HG03432 (cell line): ENCODE data around the gene TEKT5.
"Not testable (repeated sequence)": the region's sequence is repeated elsewhere in the genome, so short reads cannot be mapped to it uniquely, and the experiment has no call there.

ENCODE experiments used
- ATAC-seq: cut with Tn5 transposase; IDR thresholded peaks from one replicate; pipeline ENCODE4 v1.9.1; 2021; ENCODE audit warnings: mild to moderate bottlenecking, moderate library complexity; ENCODE audit not compliant: unreplicated experiment

Gene TEKT5

DNA sequence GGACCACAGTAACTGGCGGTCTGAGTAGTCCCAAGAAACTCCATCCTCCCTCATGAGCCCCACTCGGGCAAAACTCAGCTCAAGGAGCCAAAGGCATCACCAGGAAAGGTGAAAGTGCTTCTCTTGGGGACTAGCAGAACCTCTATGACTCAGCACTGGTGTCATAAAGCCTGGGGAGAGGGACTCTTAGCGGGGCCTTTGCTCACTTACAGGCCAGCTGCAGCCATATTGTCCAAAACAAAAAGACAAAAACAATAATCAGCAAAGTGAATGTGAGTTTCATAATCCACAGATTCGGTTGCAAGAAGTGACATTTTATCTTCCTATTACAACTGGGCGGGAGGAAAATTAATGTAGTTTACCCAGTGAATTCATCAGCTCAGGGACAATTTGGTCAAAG, at the start of gene TEKT5:
TSS of gene TEKT5 (minus strand) at position 101 of the 400 bp plus-strand sequence. CDS start at position 44, 57 bp downstream.
- no peak for ATAC-seq

DNA sequence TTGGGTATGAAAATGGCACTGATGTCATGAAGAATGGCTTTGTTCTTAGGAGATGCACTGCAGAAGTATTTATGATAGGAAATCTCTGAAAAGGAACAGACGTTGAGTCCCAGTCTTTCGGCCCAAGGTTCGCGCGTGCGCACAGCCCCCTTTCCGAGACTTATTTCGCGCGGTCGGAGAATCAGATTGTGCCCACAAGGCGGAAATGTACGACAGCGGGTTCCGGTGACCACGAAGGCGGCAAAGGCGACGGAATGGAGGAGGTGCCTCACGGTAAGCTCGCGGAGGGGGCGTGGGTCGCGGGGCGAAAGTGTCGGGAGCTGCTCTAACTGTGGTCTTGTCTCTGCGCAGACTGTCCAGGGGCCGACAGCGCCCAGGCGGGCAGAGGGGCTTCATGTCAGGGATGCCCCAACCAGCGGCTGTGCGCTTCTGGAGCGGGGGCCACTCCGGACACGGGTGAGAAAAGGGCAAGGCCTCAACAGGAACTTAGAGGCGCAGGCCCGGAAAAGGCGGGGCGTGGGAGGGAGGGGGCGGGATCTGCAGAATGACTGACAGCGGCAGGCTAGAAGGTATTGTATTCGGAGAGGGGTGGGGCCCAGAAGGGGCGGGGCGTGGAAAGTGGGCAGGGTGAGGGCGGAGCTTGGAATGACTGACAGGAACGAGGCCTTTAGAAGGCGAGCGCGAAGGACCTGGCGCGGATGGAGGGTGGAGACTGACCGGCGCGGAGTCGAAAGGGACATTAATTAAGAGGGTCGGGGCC, 49.1 kb upstream of the TEKT5 start, which contains the start of gene NUBP1:
TSS of gene NUBP1 (plus strand) at position 233 of the 760 bp plus-strand sequence. CDS start at position 255, 22 bp downstream.
- peak; percentile 84 for ATAC-seq

DNA sequence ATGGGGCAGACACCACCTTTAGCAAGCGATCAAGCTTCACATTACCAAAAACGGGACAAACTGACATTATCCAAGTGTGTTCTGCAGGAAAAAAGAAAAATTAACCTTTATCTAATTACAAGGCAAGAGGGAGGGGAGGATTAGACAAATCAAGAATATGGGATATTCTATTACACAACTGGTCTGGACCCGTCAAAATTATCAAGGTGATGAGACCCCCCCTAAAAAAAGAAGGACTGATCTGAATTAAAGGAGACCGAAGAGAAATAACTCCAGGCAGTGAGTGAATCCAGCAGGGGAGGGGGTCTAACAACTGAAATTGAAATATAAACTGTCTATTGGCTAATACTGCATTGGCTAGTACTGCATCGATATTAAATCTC, 48.5 kb upstream of the TEKT5 start:
- ATAC-seq = no peak

DNA sequence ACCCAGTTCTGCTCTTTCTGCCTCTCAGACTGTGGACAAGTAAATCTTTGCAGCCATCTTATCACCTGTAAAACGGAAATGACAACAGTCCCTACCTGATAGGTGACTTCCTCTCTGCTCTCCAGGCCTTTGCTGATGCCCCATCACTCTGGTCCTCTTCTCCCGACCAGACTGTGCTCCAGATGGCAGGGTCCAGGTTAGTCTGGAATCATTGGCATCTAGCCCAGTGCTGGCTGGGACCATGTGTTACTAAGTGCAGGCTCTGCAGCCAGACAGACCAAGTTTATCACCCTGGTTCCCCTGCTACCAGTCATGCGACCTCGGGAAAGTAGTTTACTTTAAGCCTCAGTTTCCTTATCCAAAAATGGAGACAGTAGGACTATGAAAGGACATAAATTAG, 47.1 kb upstream of the TEKT5 start:
- ATAC-seq = no peak

DNA sequence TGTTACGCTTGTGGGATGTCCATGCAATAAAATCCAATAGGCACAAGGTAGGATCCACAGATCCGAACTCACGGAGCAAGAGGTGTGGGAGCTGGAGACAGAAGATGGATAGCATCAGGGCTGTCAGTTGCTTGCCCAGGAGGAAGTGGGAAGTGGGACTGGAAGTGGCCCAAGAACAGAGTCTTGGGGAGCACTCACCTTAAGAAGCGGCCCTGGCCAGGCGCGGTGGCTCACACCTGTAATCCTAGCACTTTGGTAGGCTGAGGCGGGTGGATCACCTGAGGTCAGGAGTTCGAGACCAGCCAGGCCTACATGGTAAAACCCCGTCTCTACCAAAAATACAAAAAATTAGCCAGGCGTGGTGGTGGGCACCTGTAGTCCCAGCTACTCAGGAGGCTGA, 46.5 kb upstream of the TEKT5 start:
- not testable (repeated sequence) for ATAC-seq

DNA sequence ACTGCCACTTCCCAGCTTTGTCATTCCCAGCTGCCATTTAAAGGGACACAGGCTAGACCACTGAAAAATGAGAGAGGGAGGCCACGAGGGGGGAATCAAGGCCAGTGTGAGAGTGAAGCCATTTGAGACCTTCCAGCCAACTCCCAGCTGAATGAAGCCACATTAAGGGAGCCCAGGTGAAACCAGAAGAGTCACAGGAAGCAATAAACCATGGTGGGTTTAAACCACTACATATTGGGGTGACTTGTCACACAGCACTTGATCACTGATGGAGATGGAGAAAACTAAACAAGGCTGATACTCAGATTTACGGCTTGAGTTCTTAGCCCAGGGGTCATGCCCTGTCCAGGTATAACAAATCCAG, 46.1 kb upstream of the TEKT5 start:
- ATAC-seq = no peak

DNA sequence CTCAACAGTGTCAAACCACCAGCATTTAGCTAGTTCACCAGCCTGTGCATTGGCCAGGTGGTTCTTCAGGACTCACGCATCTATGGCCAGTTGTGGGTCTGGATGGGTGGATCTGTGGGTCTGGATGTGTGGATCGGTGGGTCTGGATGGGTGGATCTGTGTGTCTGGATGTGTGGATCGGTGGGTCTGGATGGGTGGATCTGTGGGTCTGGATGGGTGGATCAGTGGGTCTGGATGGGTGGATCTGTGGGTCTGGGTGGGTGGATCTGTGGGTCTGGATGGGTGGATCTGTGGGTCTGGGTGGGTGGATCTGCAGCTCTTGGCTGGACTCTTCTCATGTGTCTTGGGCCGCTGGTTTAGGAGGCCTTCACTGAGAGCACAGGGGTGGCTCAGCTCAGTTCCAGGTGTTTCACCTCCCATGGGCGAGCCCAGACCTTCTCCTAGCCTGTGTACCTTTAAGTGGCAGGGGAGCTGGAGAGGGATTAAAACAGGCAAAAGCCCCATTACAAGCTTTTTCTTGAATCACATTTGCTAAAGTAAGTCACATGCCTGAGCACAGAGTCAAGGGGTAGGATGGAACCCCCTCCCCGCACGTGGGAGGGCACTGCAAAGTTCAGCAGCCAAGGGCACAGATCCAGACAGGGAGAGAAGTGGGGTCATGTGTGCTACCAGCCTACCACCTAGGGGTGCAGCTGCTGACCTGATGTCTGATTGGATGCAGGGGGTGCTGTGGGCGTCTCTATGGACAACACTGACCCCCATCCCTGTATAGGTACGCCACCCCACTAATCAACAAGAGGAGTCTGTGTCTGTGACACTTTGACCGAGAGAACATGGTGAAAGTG, 45.5 kb upstream of the TEKT5 start:
- no peak for ATAC-seq

DNA sequence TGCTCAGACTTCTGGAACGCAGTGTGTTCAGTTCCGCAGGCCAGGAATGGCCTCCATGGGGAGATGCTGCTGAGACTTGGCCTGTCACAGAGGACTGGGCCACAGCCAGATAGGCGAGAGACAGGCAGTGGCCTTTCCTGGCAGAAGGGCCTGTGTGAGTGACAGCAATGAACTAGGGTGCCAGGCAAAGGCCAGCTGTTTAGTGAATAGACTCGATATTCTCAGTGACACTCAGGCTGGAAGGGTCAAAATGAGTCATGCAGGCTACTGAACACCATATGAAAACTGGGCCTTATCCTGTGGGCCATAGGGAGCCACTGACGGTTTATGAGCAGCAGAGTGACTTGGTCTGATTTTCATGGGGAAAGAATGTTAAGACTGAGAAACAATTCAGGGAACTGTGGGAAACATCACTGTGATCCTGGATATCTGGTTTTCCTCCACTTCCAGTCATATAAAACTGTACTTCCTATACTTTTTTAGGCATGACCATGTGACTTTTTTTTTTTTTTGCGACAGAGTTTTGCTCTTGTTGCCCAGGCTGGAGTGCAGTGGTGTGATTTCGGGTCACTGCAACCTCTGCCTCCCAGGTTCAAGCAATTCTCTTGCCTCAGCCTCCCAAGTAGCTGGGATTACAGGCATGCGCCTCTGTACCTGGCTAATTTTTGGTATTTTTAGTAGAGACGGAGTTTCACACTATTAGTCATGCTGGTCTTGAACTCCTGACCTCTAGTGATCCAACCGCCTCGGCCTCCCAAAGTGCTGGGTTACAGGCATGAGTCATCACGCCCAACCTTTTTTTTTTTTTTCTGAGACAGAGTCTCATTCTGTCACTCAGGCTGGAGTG, 43.7 kb upstream of the TEKT5 start:
- ATAC-seq = peak; percentile 76

DNA sequence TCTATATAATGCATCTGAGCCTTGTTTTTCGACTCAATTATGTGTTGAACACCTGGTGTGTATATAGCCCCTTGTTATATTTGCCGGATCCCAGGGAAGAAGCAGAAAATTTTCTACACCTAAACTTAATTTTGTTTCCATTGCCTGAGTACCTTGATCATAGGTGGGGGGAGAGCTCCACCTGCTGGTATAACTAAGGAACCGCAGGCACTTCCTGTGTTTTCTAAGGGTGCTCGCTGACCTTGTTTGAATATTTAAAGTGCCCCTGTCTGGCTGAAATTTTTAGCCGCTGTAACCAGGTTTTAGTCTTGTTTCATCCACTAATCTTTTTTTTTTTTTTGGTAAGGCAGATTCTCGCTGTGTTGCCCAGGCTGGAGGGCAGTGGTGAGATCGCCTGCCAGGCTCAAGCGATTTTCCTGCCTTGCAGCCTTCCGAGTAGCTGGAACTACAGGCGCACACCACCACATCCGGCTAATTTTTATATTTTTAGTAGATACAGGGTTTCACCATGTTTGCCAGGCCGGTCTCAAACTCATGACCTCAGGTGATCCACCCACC, 42.4 kb upstream of the TEKT5 start:
- ATAC-seq = peak; percentile 37

DNA sequence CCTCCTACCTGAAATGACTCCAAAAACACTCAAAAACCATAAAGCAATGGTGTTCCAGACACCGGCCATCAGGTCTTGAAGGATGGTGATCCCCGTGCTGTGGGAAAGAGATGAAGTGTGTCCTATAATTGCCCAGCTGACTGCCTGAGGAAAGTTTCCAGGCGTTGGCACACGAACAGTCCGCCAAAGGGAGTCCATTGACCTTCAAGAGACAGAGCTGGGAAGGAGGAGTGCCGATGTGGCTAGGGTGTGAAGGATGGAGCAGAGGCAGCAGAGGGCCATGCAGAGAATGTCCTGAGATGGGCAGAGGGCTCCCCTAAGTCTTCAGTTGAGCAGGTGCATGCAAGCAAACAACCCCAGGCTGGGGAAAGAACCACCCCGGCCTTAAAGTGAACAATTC, 37.1 kb upstream of the TEKT5 start:
- ATAC-seq = no peak

DNA sequence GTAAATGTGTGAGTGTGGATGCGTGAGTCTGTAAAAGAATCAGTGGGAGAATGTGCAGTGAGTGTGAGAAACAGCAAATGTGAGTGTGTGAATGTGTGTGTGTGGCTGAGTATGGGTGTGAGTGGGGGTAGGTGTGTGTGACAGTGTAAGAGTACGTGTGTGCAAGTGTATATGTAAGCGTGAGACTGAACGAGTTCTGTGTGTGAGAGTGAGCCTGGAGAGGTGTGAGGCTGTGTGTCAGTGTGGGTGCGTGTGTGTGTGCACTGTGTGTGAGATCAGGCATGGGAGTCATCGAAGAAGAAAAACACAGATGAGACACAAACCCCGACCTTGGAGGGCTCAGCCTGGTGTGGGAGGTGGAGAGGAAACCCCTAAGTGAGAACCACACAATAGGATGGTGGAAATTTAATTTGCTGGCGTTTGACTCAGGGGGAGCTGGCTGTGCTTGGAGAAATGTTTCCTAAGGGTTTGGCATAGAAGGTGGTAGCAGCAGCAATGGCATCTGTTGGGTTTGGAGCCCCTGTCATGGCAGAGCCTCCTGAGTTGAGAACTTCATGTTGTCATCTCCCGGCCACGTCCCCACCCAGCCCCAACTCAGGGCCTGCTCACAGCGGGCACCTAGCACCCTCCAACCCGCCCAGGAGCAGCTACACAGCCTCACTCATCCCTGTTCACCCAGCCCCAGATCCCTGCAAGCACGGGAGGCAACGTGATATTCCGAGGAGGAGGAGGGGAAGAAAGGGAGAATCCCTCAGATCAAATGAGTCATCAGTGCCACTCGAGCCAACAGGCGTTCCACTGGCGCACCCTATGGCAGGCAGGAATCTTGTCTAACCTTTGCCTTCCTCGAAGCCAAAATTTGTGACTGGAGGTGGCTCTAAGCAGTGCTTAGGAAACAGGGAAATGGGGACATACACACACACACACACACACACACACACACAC, 34.6 kb upstream of the TEKT5 start:
- ATAC-seq = no peak

DNA sequence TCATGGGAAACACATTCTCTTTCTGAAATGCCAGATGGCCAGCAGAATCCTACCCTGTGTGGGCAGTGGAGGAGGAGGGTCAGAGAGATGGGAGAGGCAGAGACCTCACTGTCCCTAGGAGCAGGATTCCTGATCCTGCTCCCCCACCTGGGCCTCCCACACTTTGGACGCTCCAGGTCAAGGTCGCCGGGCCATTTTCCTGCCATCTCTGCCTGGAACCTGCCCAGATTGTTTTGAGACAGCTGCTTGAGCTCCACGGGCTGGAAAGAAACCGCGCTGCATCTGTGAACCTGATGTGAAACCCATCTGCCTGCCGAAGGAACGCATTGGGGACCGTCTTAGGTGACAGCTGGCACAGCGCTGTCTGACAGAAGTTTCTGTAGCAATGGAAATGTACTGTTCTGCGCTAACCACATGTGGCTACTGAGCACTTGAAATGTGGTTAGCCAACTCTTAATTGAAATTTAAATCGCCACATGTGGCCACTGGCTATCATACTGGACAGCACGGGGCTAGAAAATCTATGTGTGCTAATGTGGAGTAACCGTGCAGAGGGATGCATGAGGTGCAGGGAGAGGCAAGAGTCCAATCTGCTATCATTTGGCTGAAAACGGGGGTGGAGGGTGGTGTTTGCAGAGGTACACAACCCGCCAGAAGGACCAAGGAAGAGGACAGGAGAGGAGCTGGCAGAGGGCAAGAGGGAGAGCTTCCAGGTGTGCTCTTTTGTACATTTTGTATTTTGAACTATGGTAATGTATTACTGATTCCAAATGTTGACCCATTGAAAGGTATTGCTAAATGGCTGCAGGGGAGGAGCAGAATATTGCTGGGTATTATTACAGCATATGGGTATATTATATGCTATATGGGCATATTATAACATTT, 33.5 kb upstream of the TEKT5 start:
- no peak for ATAC-seq

DNA sequence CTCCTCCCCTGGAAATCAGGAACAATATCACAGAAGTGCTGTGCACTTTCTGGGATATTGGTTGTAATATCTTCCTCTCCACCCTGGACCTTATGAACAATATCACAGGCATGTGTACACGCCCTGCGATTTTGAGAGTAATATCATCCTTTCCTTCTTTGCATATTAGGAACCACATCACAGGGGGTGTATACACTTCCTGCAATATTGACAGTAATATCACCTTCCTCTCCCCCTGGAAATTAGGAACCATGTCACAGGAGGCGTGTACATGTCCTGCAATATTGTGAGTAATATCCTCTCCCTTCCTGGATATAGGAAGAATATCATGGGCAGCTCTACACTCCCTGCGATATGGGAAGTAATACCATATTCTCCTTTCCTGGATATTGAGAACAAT, 14.2 kb upstream of the TEKT5 start:
- ATAC-seq = no peak

DNA sequence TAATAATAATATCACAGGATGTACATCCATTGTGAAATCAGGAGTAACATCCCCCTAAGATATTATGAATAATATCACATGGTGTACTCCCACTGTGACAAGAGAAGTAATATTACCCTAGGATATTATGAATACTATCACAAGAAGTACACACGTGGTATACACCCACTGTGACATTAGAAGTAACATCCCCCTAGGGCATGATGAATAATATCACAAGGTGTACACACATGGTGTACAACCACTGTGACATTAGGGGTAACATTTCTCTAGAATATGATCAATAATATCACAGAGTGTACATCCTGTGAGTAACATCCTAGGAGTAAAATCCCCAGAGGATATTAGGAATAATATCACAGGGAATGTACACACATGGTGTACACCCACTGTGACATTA, 5.0 kb upstream of the TEKT5 start:
- ATAC-seq = no peak

DNA sequence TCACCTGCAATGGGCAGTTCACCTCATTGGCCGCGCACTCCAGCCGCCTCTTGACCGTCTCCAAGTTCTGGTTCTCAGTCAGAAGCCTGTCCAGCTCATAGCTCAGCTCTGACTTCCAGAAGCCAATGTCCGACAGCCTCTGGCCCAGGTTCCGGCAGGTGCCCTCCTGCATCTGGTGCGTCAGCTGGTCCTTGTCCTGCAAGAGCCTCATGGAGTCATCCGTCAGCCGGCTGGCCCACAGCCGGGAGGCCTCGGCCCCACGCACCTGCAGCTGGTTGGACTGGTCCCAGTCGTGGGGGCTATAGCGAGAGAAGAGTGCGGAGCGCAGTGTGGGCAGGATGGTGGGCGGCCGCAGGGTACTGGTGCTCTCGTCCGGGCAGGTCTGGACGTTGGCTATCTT, 424 bp downstream of the TEKT5 start:
- no peak for ATAC-seq

DNA sequence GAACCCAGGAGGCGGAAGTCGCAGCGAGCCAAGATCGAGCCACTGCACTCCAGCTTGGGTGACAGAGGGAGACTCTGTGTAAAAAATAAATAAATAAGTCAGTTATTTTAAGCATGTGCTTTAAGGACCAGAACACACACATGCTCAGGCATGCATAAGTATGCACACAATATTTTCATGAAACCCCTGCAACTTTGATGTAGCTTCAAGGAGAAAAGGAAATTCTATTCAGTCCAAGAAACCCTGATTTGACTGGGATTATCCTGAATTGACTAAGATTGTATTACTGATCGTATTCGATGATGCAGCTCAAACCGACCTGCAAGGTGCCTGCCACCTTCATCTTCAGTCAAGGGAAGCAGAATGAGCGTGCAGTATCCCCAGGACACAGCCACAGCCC, 841 bp downstream of the TEKT5 start:
- ATAC-seq = no peak

DNA sequence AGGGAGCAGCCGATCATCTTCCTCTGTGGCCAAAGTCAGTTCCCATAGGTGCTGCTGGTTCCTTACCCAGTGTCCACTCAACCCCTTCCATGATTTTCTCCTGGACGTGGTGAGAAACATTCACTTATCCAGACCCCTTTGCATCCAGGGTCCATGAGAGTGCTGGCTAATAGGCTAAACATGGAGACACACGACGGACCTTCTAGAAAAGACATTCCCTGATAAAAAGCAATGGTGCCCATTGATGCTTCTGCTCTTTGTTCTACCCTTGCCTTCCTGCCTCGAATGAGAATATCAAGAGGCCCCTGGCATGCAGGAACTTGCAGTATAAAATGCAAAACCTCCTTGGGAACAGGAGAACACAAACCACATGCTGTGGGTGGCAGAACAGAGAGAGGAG, 2.3 kb downstream of the TEKT5 start:
- ATAC-seq = no peak

DNA sequence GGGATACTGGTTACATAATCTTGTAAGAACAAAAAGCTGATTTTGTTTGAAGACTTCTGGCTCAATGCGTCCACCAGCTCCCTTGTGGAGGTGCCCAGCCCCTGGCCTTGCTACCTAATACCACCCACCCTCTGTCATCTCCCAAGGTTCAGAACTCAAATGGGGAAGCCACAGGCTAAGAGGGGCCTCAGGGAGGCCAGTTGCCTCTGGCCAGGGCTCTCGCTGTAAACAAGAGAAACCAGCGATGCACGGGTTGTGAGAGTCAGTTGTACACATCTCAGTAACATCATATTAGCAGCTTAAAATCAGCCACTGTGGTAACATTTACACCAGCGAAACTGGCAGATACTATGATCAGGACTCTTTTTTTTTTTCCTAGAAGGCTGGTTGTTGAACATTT, 6.0 kb downstream of the TEKT5 start:
- no peak for ATAC-seq

DNA sequence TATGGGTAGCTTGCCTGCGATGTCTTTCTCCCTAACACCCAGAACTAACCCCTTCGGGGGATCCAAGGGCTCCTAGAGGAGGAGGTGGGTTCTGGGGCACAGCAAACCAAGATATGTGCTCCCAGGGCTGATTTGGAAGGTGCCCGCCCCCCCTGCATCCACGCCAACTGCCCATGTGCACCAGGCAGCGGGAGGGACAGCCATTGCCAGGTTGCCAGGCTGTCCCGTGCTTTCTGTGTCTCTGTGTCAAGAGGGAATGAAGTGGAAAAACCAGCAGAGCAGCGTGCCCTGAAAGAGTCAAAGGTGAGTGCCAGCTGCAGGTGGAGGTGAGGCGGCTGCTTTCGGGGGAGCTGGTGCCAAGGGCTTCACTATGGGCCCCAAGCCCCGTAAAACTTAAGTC, 6.4 kb downstream of the TEKT5 start:
- ATAC-seq = no peak
